Measurements from ENCODE around the gene SSH2.

Gene SSH2

GRCh38 chr17:29578626-29579485 is 351.2 kb downstream of the SSH2 start:
- peaks cover 11 to 99% of the 10 kb centered on the region in 2 experiments; a peak in 2 of 3 replicates for H3K36me3 ChIP-seq (ENCODE audit: control insufficient read depth in 2 of 2, insufficient read depth in 1 of 2, low read length in 2 of 2)
- no peaks in the 10 kb centered on the region for H3K4me1 ChIP-seq (ENCODE audit: control insufficient read depth, insufficient read depth, low read length)
- ChIA-PET POLR2A (no interaction called here), CTCF (interaction anchor here (0.6 to 5.9 kb wide), 10 partner anchors 9 to 760 kb away, joined by 3 to 74 read pairs (median 6); partner anchors contain the start of genes ANKRD13B and TP53I13)
- no peak overlapping the region for H3K27ac ChIP-seq (ENCODE audit: extremely low read depth, low read depth, low read length)
- peak; percentile 77 for TF ChIP-seq SCRT1 (tag by site-specific recombination; IDR thresholded peaks at IDR 0.05; ENCODE audit: borderline replicate concordance)
- TF ChIP-seq SCRT2 (tag by site-specific recombination; IDR thresholded peaks at IDR 0.05), result peak; percentile 92
- TF ChIP-seq ZNF580 (tag by site-specific recombination; IDR thresholded peaks at IDR 0.05), result no peak
- TF ChIP-seq ZBTB8A (tag by site-specific recombination; IDR thresholded peaks at IDR 0.05), result no peak
- TF ChIP-seq ZNF146 (tag by site-specific recombination; IDR thresholded peaks at IDR 0.05), result no peak
- H3K4me3 ChIP-seq (ENCODE audit: low read depth, low read length), result no peak overlapping the region
- H3K9me3 ChIP-seq (ENCODE audit: control insufficient read depth, insufficient read depth, low read depth, low read length), result no peaks in the 10 kb centered on the region

GRCh38 chr17:29577385-29578211 is 352.4 kb downstream of the SSH2 start:
- Histone ChIP-seq H3K4me1 (ENCODE audit: control insufficient read depth, insufficient read depth, low read length) (no peaks in the 10 kb centered on the region), H3K27ac (ENCODE audit: extremely low read depth, low read depth, low read length) (no peak overlapping the region), H3K36me3 (ENCODE audit: control insufficient read depth in 2 of 2, insufficient read depth in 1 of 2, low read length in 2 of 2) (peaks cover 14 to 95% of the 10 kb centered on the region in 2 experiments), H3K9me3 (ENCODE audit: control insufficient read depth, insufficient read depth, low read depth, low read length) (no peaks in the 10 kb centered on the region), H3K4me3 (ENCODE audit: low read depth, low read length) (no peak overlapping the region)
- peak; percentile 76 for TF ChIP-seq ZNF341 (tag by site-specific recombination; IDR thresholded peaks at IDR 0.05; ENCODE audit: low read depth)
- peak; percentile 30; the same call in 1 of the 2 replicates for TF ChIP-seq ZFHX2 (tag by site-specific recombination; conservative IDR thresholded peaks at IDR 0.05)
- TF ChIP-seq ZEB2 (tag by site-specific recombination; IDR thresholded peaks at IDR 0.05), result no peak
- TF ChIP-seq ZNF704 (tag by site-specific recombination; IDR thresholded peaks at IDR 0.05), result no peak
- ChIA-PET POLR2A (interaction anchor here (1.0 to 1.4 kb wide), 4 partner anchors 10 to 283 kb away, joined by 3 to 5 read pairs (median 4); partner anchors contain the start of genes ABHD15 and NUFIP2), CTCF (interaction anchor here (0.6 to 5.9 kb wide), 2 partner anchors 15 to 290 kb away, joined by 3 to 74 read pairs; partner anchors contain the start of gene ANKRD13B)

- Histone ChIP-seq H3K4me1 (ENCODE audit: control insufficient read depth, insufficient read depth, low read length) (no peaks in the 10 kb centered on the region), H3K36me3 (ENCODE audit: control insufficient read depth in 2 of 2, insufficient read depth in 1 of 2, low read length in 2 of 2) (peaks cover 14 to 94% of the 10 kb centered on the region in 2 experiments), H3K9me3 (ENCODE audit: control insufficient read depth, insufficient read depth, low read depth, low read length) (no peaks in the 10 kb centered on the region), H3K4me3 (ENCODE audit: low read depth, low read length) (no peak overlapping the region), H3K27ac (ENCODE audit: extremely low read depth, low read depth, low read length) (no peak overlapping the region)
- CTCF ChIA-PET, result interaction anchor here (0.5 to 1.3 kb wide), 2 partner anchors 207 to 506 kb away, joined by 3 to 4 read pairs; no protein-coding TSS in a partner anchor
- POLR2A ChIA-PET, result interaction anchor here (1.0 to 1.4 kb wide), 4 partner anchors 10 to 283 kb away, joined by 3 to 5 read pairs (median 4); partner anchors contain the start of genes ABHD15 and NUFIP2
- TF ChIP-seq ZNF677 (tag by site-specific recombination; IDR thresholded peaks at IDR 0.05) (no peak), KLF9 (tag by site-specific recombination; IDR thresholded peaks at IDR 0.05; ENCODE audit: low read depth) (no peak), ZNF704 (tag by site-specific recombination; IDR thresholded peaks at IDR 0.05) (no peak), TSHZ1 (tag by site-specific recombination; IDR thresholded peaks at IDR 0.05; ENCODE audit: borderline replicate concordance) (no peak), ZNF510 (tag by site-specific recombination; IDR thresholded peaks at IDR 0.05; ENCODE audit: insufficient replicate concordance) (no peak), ZNF311 (tag by site-specific recombination; IDR thresholded peaks at IDR 0.05; ENCODE audit: borderline replicate concordance) (no peak), ZNF248 (tag by site-specific recombination; IDR thresholded peaks at IDR 0.05) (no peak), ZNF341 (tag by site-specific recombination; IDR thresholded peaks at IDR 0.05; ENCODE audit: low read depth) (no peak)
Observed at GRCh38 chr17:29577001-29577370, 353.0 kb downstream of the SSH2 start.

All from HEK293 (cell line).